Activated T-helper 1 cell treated with anti-CD3 and anti-CD28 coated beads, Interleukin-12 subunit alpha, Interleukin-12 subunit beta, Interleukin-2, Interleukin-4 antibody, amounts not matched to agents 30 ng/mL and 10 ng/mL and 1 ng/mL, durations not matched to agents 14 hours and 24 hours and 36 hours (primary cell): ENCODE data around the gene MMP20. TPM values are rescaled to one million over a fixed set of nuclear protein-coding genes. Genes with fewer than 3 reads are reported as not detected.
A peak's percentile ranks its signal among the peaks of the same experiment; 100 is the strongest.

ENCODE experiments used
- DNase-seq: peaks from one replicate; pipeline ENCODE4 v3.0.0; 2021; ENCODE audit warnings: low spot score
- H3K27ac Mint-ChIP-seq: one replicate; pipeline ENCODE4 v1.8.0; 2021; ENCODE audit warnings: mild to moderate bottlenecking, mixed read lengths
- H3K27me3 Mint-ChIP-seq: one replicate; pipeline ENCODE4 v1.8.0; 2022; ENCODE audit warnings: mild to moderate bottlenecking, moderate library complexity, mixed read lengths; ENCODE audit not compliant: insufficient read depth
- H3K36me3 Mint-ChIP-seq: one replicate; pipeline ENCODE4 v1.8.0; 2021; ENCODE audit warnings: low read depth, mixed read lengths
- H3K4me1 Mint-ChIP-seq: one replicate; pipeline ENCODE4 v1.8.0; 2021; ENCODE audit warnings: low read depth, mixed read lengths
- H3K4me3 Mint-ChIP-seq: one replicate; pipeline ENCODE4 v1.8.0; 2021; ENCODE audit warnings: mild to moderate bottlenecking, moderate library complexity, mixed read lengths
- H3K9me3 Mint-ChIP-seq: one replicate; pipeline ENCODE4 v1.8.0; 2021; ENCODE audit warnings: mixed read lengths
- intact Hi-C: fragments of 100-400 bp; cut with micrococcal nuclease; formaldehyde crosslinking; loops from one replicate; pipeline ENCODE4 v1.15.1; 2024
- total RNA-seq: library from RNA; stranded (reverse); gene quantifications from 2 replicates; pipeline ENCODE4 v1.2.3, GENCODE V29; 2022

MMP20 gene
- total RNA-seq, 1 donor from 2014 or later, result not detected

- intact Hi-C loops, result loop anchor here (1.0 to 10.0 kb wide), 10 partner anchors 10 to 435 kb away; partner anchors contain the start of genes BIRC2, BIRC3 and TMEM123
- Mint-ChIP-seq H3K36me3 (no peaks in the 10 kb centered on the region), H3K27ac (peak overlapping the region; percentile 64), H3K4me3 (no peak overlapping the region), H3K27me3 (no peaks in the 10 kb centered on the region), H3K4me1 (peaks cover 47% of the 10 kb centered on the region), H3K9me3 (no peaks in the 10 kb centered on the region)
- DNase-seq, result no peak
Observed at GRCh38 chr11:102599642-102600261, 25.4 kb downstream of the MMP20 start.

GRCh38 chr11:102598272-102598671 is 26.9 kb downstream of the MMP20 start:
- no peak overlapping the region for H3K4me3 Mint-ChIP-seq
- no peaks in the 10 kb centered on the region for H3K36me3 Mint-ChIP-seq
- intact Hi-C loops, result loop anchor here (2.0 to 10.0 kb wide), 2 partner anchors 145 to 437 kb away; partner anchors contain the start of gene TMEM123
- H3K27ac Mint-ChIP-seq, result no peak overlapping the region
- H3K27me3 Mint-ChIP-seq, result no peaks in the 10 kb centered on the region
- H3K4me1 Mint-ChIP-seq, result peaks cover 46% of the 10 kb centered on the region
- H3K9me3 Mint-ChIP-seq, result no peaks in the 10 kb centered on the region
- no peak for DNase-seq

GRCh38 chr11:102596578-102596977 is 28.6 kb downstream of the MMP20 start:
- no peaks in the 10 kb centered on the region for H3K36me3 Mint-ChIP-seq
- no peaks in the 10 kb centered on the region for H3K9me3 Mint-ChIP-seq
- H3K4me3 Mint-ChIP-seq, result no peak overlapping the region
- no peak for DNase-seq
- H3K27me3 Mint-ChIP-seq, result no peaks in the 10 kb centered on the region
- peaks cover 47% of the 10 kb centered on the region for H3K4me1 Mint-ChIP-seq
- H3K27ac Mint-ChIP-seq, result no peak overlapping the region
- intact Hi-C loops, result loop anchor here (10.0 kb wide), 1 partner anchor 438 kb away; no protein-coding TSS in a partner anchor

GRCh38 chr11:102592634-102593581 is 32.2 kb downstream of the MMP20 start:
- peaks cover 10% of the 10 kb centered on the region for H3K9me3 Mint-ChIP-seq
- H3K4me3 Mint-ChIP-seq, result no peak overlapping the region
- DNase-seq, result no peak
- H3K4me1 Mint-ChIP-seq, result peaks cover 46% of the 10 kb centered on the region
- no peak overlapping the region for H3K27ac Mint-ChIP-seq
- H3K36me3 Mint-ChIP-seq, result no peaks in the 10 kb centered on the region
- no peaks in the 10 kb centered on the region for H3K27me3 Mint-ChIP-seq
- intact Hi-C loops, result loop anchor here (10.0 kb wide), 1 partner anchor 442 kb away; no protein-coding TSS in a partner anchor

GRCh38 chr11:102592131-102592530 is 33.0 kb downstream of the MMP20 start:
- intact Hi-C loops, result loop anchor here (10.0 kb wide), 1 partner anchor 443 kb away; no protein-coding TSS in a partner anchor
- Mint-ChIP-seq H3K9me3 (peaks cover 18% of the 10 kb centered on the region), H3K27ac (no peak overlapping the region), H3K4me3 (no peak overlapping the region), H3K36me3 (peaks cover 3% of the 10 kb centered on the region), H3K4me1 (peaks cover 48% of the 10 kb centered on the region), H3K27me3 (no peaks in the 10 kb centered on the region)
- DNase-seq, result no peak

GRCh38 chr11:102591160-102591718 is 33.9 kb downstream of the MMP20 start:
- Mint-ChIP-seq H3K36me3 (peaks cover 4% of the 10 kb centered on the region), H3K4me3 (no peak overlapping the region), H3K27me3 (no peaks in the 10 kb centered on the region), H3K9me3 (peaks cover 22% of the 10 kb centered on the region), H3K4me1 (peaks cover 49% of the 10 kb centered on the region), H3K27ac (no peak overlapping the region)
- DNase-seq, result no peak
- intact Hi-C loops, result loop anchor here (10.0 kb wide), 1 partner anchor 444 kb away; no protein-coding TSS in a partner anchor

- intact Hi-C loops, result loop anchor here (10.0 kb wide), 1 partner anchor 444 kb away; no protein-coding TSS in a partner anchor
- Mint-ChIP-seq H3K4me3 (no peak overlapping the region), H3K36me3 (peaks cover 6% of the 10 kb centered on the region), H3K9me3 (peaks cover 30% of the 10 kb centered on the region), H3K4me1 (peaks cover 49% of the 10 kb centered on the region), H3K27me3 (no peaks in the 10 kb centered on the region), H3K27ac (no peak overlapping the region)
- no peak for DNase-seq
Observed at GRCh38 chr11:102590276-102591049, 34.7 kb downstream of the MMP20 start.

- Mint-ChIP-seq H3K27ac (peak overlapping the region; percentile 74), H3K4me3 (no peak overlapping the region)
- intact Hi-C loops, result loop anchor here (1.0 to 2.0 kb wide), 5 partner anchors 10 to 272 kb away; partner anchors contain the start of gene BIRC3
Observed at GRCh38 chr11:102589047-102589459, 36.1 kb downstream of the MMP20 start.

GRCh38 chr11:102587722-102588121 is 37.4 kb downstream of the MMP20 start:
- H3K36me3 Mint-ChIP-seq, result peaks cover 6% of the 10 kb centered on the region
- no peak overlapping the region for H3K4me3 Mint-ChIP-seq
- peaks cover 43% of the 10 kb centered on the region for H3K9me3 Mint-ChIP-seq
- intact Hi-C loops, result loop anchor here (2.0 kb wide), 1 partner anchor 271 kb away; the partner anchor contains the start of gene BIRC3
- H3K4me1 Mint-ChIP-seq, result peaks cover 59% of the 10 kb centered on the region
- H3K27me3 Mint-ChIP-seq, result no peaks in the 10 kb centered on the region
- H3K27ac Mint-ChIP-seq, result no peak overlapping the region
- DNase-seq, result no peak

More at GRCh38 chr11:102589047-102589459, 36.1 kb downstream of the MMP20 start:
- DNase-seq, result no peak
- Mint-ChIP-seq H3K36me3 (peaks cover 6% of the 10 kb centered on the region), H3K4me1 (peaks cover 49% of the 10 kb centered on the region), H3K27me3 (no peaks in the 10 kb centered on the region), H3K9me3 (peaks cover 38% of the 10 kb centered on the region)

GRCh38 chr11:102583141-102583873 is 41.8 kb downstream of the MMP20 start:
- Mint-ChIP-seq H3K27me3 (no peaks in the 10 kb centered on the region), H3K4me3 (no peak overlapping the region), H3K27ac (no peak overlapping the region), H3K36me3 (peaks cover 6% of the 10 kb centered on the region), H3K9me3 (peaks cover 32% of the 10 kb centered on the region), H3K4me1 (peaks cover 39% of the 10 kb centered on the region)
- DNase-seq, result no peak
- intact Hi-C loops, result no loop called here

- Mint-ChIP-seq H3K9me3 (peaks cover 25% of the 10 kb centered on the region), H3K4me1 (peaks cover 40% of the 10 kb centered on the region), H3K27me3 (no peaks in the 10 kb centered on the region), H3K36me3 (peaks cover 3% of the 10 kb centered on the region), H3K4me3 (no peak overlapping the region), H3K27ac (no peak overlapping the region)
- DNase-seq, result no peak
- intact Hi-C loops, result no loop called here
Observed at GRCh38 chr11:102582140-102582539, 43.0 kb downstream of the MMP20 start.
